Stimulated activated effector memory CD8-positive, alpha-beta T cell treated with anti-CD3 and anti-CD28 coated beads, Interleukin-12 subunit alpha, Interleukin-12 subunit beta, amount 100 ng/mL, for 72 hours (primary cell): ENCODE data around the gene THBS3.
"Not testable (repeated sequence)": the region's sequence is repeated elsewhere in the genome, so short reads cannot be mapped to it uniquely, and the experiment has no call there.

Experiments
- ATAC-seq: fragments of 150-1000 bp; cut with Tn5 transposase; 2 replicates; pipeline ENCODE4 v1.10.0; 2021
- DNase-seq, 2 donors: peaks; one replicate each; pipeline ENCODE4 v3.0.0; 2021 to 2022; ENCODE audit warnings: low spot score in 2 of 2
- H3K27ac Mint-ChIP-seq: one replicate; pipeline ENCODE4 v1.8.0; 2022; ENCODE audit warnings: mild to moderate bottlenecking, mixed read lengths
- H3K36me3 Mint-ChIP-seq: one replicate; pipeline ENCODE4 v1.8.0; 2022; ENCODE audit warnings: mild to moderate bottlenecking, mixed read lengths
- H3K4me1 Mint-ChIP-seq: one replicate; pipeline ENCODE4 v1.8.0; 2022; ENCODE audit warnings: mixed read lengths
- H3K4me3 Mint-ChIP-seq: one replicate; pipeline ENCODE4 v1.8.0; 2022; ENCODE audit warnings: mild to moderate bottlenecking, mixed read lengths
- H3K9me3 Mint-ChIP-seq: one replicate; pipeline ENCODE4 v1.8.0; 2022; ENCODE audit warnings: mixed read lengths

The THBS3 gene

GRCh38 chr1:155189926-155190325 is 17.8 kb downstream of the THBS3 start:
- H3K9me3 Mint-ChIP-seq, H3K4me3 Mint-ChIP-seq, ATAC-seq, H3K27ac Mint-ChIP-seq, DNase-seq: not testable (repeated sequence)
- Mint-ChIP-seq H3K36me3 (peaks cover 29% of the 10 kb centered on the region), H3K4me1 (peaks cover 39% of the 10 kb centered on the region)

- DNase-seq (no peak), ATAC-seq (no peak)
- peaks cover 22% of the 10 kb centered on the region for H3K4me1 Mint-ChIP-seq
- H3K36me3 Mint-ChIP-seq: peaks cover 27% of the 10 kb centered on the region
- H3K4me3 Mint-ChIP-seq: no peak overlapping the region
- H3K27ac Mint-ChIP-seq: peak overlapping the region; percentile 79
- H3K9me3 Mint-ChIP-seq: no peaks in the 10 kb centered on the region
Observed at GRCh38 chr1:155188268-155188667, 19.4 kb downstream of the THBS3 start.

- ATAC-seq (no peak), DNase-seq (no peak)
- Mint-ChIP-seq H3K4me3 (no peak overlapping the region), H3K27ac (peak overlapping the region; percentile 79), H3K36me3 (peaks cover 29% of the 10 kb centered on the region), H3K9me3 (no peaks in the 10 kb centered on the region), H3K4me1 (peaks cover 14% of the 10 kb centered on the region)
Observed at GRCh38 chr1:155187456-155187891, 20.2 kb downstream of the THBS3 start.

- peaks cover 24% of the 10 kb centered on the region for H3K36me3 Mint-ChIP-seq
- ATAC-seq: no peak
- no peak overlapping the region for H3K4me3 Mint-ChIP-seq
- H3K4me1 Mint-ChIP-seq: peaks cover 9% of the 10 kb centered on the region
- no peaks in the 10 kb centered on the region for H3K9me3 Mint-ChIP-seq
- H3K27ac Mint-ChIP-seq: peak overlapping the region; percentile 79
- no peak for DNase-seq
Observed at GRCh38 chr1:155186794-155187455, 20.8 kb downstream of the THBS3 start.

GRCh38 chr1:155186067-155186793 is 21.5 kb downstream of the THBS3 start:
- Mint-ChIP-seq H3K27ac (peak overlapping the region; percentile 79), H3K4me3 (no peak overlapping the region), H3K9me3 (no peaks in the 10 kb centered on the region), H3K4me1 (peaks cover 7% of the 10 kb centered on the region), H3K36me3 (peaks cover 23% of the 10 kb centered on the region)
- no peak for DNase-seq
- ATAC-seq: peak; percentile 25

- Mint-ChIP-seq H3K27ac (peak overlapping the region; percentile 71), H3K4me1 (peaks cover 7% of the 10 kb centered on the region), H3K4me3 (no peak overlapping the region), H3K9me3 (no peaks in the 10 kb centered on the region), H3K36me3 (peaks cover 23% of the 10 kb centered on the region)
- no peak for DNase-seq
- ATAC-seq: no peak
Observed at GRCh38 chr1:155185783-155186066, 22.0 kb downstream of the THBS3 start.

- H3K4me1 Mint-ChIP-seq: peaks cover 7% of the 10 kb centered on the region
- ATAC-seq: peak; percentile 66
- peaks cover 23% of the 10 kb centered on the region for H3K36me3 Mint-ChIP-seq
- peak overlapping the region; percentile 71 for H3K27ac Mint-ChIP-seq
- no peaks in the 10 kb centered on the region for H3K9me3 Mint-ChIP-seq
- H3K4me3 Mint-ChIP-seq: no peak overlapping the region
- DNase-seq: no peak
Observed at GRCh38 chr1:155184835-155185782, 22.6 kb downstream of the THBS3 start.

GRCh38 chr1:155184351-155184811 is 23.3 kb downstream of the THBS3 start:
- peaks cover 7% of the 10 kb centered on the region for H3K4me1 Mint-ChIP-seq
- peak overlapping the region; percentile 71 for H3K27ac Mint-ChIP-seq
- H3K9me3 Mint-ChIP-seq: no peaks in the 10 kb centered on the region
- H3K36me3 Mint-ChIP-seq: peaks cover 27% of the 10 kb centered on the region
- no peak for ATAC-seq
- H3K4me3 Mint-ChIP-seq: no peak overlapping the region
- no peak for DNase-seq

- no peak for ATAC-seq
- no peak for DNase-seq
- peak overlapping the region; percentile 2 for H3K27ac Mint-ChIP-seq
- H3K9me3 Mint-ChIP-seq: no peaks in the 10 kb centered on the region
- H3K36me3 Mint-ChIP-seq: peaks cover 33% of the 10 kb centered on the region
- no peak overlapping the region for H3K4me3 Mint-ChIP-seq
- peaks cover 12% of the 10 kb centered on the region for H3K4me1 Mint-ChIP-seq
Observed at GRCh38 chr1:155183775-155184221, 23.9 kb downstream of the THBS3 start.

- no peaks in the 10 kb centered on the region for H3K9me3 Mint-ChIP-seq
- H3K4me3 Mint-ChIP-seq: no peak overlapping the region
- H3K36me3 Mint-ChIP-seq: peaks cover 35% of the 10 kb centered on the region
- ATAC-seq: no peak
- peak overlapping the region; percentile 48 for H3K27ac Mint-ChIP-seq
- peaks cover 6% of the 10 kb centered on the region for H3K4me1 Mint-ChIP-seq
- no peak for DNase-seq
Observed at GRCh38 chr1:155182052-155182550, 25.6 kb downstream of the THBS3 start.

GRCh38 chr1:155181371-155182051 is 26.2 kb downstream of the THBS3 start:
- DNase-seq (no peak), ATAC-seq (no peak)
- Mint-ChIP-seq H3K9me3 (no peaks in the 10 kb centered on the region), H3K4me3 (no peak overlapping the region), H3K27ac (peak overlapping the region; percentile 48), H3K36me3 (peaks cover 39% of the 10 kb centered on the region), H3K4me1 (peaks cover 11% of the 10 kb centered on the region)

- Mint-ChIP-seq H3K27ac (peak overlapping the region; percentile 75), H3K36me3 (peaks cover 46% of the 10 kb centered on the region), H3K4me1 (peaks cover 32% of the 10 kb centered on the region), H3K9me3 (no peaks in the 10 kb centered on the region), H3K4me3 (no peak overlapping the region)
- DNase-seq (no peak), ATAC-seq (no peak)
Observed at GRCh38 chr1:155179112-155180031, 28.3 kb downstream of the THBS3 start.

GRCh38 chr1:155178441-155179111 is 29.1 kb downstream of the THBS3 start:
- peaks cover 44% of the 10 kb centered on the region for H3K36me3 Mint-ChIP-seq
- DNase-seq (peak in 1 of 2 donors; percentile 47), ATAC-seq (no peak)
- H3K4me1 Mint-ChIP-seq: peaks cover 40% of the 10 kb centered on the region
- peak overlapping the region; percentile 75 for H3K27ac Mint-ChIP-seq
- H3K4me3 Mint-ChIP-seq: no peak overlapping the region
- H3K9me3 Mint-ChIP-seq: no peaks in the 10 kb centered on the region
